NCI-H2107 (cell line): ENCODE measurements around the gene MLIP.
"Not testable (repeated sequence)": the region's sequence is repeated elsewhere in the genome, so short reads cannot be mapped to it uniquely, and the experiment has no call there.

Experiments used
- DNase-seq: peaks from one replicate; lab custom pipeline; 2025; lab: John Stamatoyannopoulos, UW

The MLIP gene

DNA sequence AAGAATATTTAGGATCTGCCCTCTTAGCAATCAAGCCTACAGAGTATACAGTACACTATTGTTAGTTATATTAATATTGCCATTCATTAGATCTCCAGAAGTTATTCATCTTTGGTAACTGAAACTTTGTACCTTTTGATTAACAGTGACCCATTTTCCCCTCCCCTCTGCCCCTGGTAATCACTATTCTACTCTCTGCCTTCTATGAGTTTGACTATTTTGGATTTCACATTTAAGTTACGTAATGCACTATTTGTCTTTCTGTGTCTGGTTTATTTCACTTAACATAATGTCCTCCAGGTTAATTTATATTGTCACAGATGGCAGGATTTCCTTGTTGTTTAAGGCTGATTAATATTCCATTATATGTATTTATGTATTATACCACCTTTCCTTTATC is 111.0 kb downstream of the MLIP start:
- no peak for DNase-seq

DNA sequence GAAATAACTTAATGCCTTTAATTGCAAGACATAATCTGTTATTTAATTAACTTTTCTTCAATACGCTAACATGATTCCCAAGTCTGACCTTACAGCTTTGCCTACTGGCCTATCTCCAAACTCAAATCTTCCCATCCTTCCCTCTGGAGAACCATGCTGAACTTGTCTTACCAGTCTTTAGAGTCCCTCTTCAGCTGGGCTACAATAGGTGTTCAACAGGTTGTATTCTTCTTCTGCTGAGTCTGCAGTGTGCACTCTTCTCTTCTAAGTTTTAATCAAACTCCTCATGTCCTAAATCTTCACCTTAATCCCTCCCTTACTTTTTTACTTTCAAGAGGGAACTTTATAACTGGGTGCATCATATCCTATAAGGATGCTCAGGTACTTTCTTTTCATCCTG is 121.5 kb downstream of the MLIP start:
- DNase-seq, result no peak

DNA sequence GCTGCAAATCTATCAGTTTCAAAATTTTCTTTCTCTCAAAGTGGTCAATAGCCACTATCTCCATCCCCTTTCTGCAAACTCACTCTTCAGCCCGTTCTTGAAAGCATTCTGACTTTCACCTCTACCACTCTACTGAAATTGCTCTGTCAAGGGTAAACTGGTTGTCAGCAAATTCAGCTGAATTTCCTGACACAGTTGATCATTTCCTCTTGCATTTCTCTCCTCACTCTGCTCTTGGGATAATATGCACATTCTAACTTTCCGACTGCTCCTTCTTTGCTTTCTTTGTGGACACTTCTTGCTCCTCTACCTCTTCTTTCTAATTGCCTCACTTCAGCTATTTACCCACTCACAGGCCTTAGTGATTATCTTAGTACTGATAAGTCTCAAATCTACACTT is 123.3 kb downstream of the MLIP start:
- DNase-seq, result no peak

DNA sequence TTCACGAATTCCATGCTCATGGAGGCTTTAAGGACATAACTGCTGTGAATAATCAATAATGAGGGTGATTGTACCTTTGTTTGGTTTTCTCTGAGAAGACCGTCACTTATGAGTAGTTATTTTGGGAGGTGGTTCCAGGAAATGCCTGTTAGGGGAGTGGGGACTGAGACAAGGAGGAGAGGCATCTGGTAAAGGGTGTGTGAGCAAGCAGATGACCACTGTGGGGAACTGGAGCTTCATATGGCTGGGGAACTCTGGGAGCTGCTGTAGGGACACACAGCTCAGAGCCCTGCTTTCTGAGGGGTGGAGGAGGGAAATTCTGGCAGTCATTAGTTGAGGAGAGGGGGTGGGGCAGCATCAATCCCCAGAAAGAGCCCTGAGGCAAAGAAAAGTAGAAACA is 125.7 kb downstream of the MLIP start:
- no peak for DNase-seq

DNA sequence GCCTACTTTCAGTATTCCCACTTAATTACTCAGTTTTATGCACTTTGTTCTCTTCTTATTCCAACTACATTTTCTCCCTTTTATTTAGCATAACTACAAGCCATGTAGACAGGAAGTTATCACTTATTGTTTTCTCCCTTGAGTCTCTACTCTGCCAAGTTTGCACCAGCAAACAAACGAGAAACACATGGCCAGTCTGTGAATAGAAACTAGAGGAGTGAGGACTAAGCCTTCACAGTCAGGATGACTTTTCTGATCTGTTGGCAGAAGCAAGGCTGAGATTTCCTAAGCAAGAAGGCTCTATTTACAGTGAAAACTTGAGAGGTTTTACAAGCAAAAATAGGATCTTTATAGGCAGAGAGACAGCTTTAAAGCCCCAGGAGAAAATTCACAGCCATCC is 127.2 kb downstream of the MLIP start:
- no peak for DNase-seq

DNA sequence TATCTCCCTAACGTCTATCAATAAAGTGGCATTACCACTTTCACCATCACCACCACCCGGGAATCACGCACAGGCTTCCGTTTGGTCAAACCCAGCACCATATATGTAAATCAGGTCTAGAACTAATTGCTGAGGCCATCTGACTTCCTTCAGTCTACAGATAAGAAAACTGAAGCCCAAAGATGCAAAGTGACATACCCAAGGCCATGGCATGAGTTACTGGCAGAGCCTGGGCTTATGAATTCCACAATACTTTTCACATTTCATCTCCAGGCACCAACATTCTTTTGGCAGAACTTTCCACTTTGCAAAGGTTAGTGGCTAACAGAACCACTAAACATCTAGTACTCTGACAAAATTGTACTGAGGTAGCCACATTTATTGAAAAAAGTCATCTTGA is 132.5 kb downstream of the MLIP start:
- DNase-seq, result no peak

DNA sequence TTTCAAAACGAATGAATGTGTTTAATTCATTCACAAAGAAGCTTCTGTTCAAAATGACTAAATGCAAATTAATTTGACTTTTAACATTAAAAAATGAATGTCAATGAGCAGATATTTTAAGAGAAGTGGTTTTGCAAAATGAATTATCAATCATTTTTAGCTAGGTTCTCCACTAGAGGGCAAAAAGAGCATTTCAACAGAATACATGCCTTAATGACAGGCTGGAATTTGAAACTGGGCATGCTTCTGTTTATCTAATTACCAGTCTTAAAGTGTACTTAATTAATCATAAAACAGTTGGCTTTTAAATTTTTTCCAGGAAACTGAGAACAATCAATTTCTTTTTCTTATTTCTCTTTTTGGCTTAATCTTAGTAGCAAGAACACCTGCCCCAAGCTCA is 133.2 kb downstream of the MLIP start:
- DNase-seq, result no peak

DNA sequence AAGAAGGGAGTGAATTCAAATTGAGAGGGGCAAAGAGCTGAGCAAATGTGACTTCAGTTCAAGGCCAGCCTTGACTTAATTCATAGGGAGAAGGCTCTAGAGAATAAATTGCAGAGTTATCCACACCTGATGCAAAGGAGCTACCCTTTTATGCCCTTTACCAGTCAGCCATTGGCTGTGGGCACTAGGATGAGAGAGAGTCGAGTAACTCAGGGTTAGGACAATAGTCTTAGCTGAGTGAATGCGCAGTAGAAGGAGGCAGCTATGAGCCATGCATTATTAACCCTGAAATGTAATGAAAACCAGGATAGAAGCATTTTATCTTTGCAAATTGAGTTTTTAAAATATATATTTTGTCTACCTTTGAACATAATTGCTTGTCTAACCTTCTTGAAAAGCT is 134.0 kb downstream of the MLIP start:
- no peak for DNase-seq

DNA sequence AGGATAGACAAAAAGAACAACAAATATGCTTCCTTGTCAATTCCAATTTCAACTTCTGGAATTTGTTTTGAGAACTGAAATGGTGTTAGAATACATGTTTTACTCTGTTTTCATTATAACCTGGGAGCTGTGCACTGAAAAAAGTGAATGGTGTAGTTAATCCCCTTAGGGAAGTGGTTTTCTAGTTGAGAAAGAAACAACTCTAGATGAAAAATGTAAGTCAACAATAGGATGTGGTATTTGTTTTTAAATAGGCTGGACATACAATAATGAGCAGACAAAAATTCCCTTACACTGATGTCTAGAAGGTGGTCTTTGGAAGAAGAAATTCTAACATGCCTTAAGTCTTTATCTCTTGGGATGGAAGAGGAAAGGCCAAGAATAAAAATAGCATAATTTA is 137.1 kb downstream of the MLIP start:
- no peak for DNase-seq

DNA sequence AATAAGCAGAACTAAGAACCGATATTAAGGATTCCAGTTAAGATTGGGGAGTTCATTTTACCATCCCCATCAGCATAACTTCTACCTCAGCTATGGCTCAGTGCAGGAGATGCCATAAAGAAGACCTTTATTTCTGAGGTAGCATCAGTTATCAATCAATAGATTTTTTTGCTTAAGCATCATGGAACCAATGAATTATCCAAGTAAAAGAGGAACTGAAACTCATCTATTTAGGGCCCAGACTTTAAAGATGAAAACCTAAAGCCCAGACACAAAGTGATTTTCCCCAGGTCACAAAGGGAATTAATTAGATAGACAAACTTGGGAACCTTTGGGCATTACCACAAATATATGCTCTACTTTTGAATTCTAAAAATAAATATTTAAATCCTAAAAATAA is 137.8 kb downstream of the MLIP start:
- no peak for DNase-seq

DNA sequence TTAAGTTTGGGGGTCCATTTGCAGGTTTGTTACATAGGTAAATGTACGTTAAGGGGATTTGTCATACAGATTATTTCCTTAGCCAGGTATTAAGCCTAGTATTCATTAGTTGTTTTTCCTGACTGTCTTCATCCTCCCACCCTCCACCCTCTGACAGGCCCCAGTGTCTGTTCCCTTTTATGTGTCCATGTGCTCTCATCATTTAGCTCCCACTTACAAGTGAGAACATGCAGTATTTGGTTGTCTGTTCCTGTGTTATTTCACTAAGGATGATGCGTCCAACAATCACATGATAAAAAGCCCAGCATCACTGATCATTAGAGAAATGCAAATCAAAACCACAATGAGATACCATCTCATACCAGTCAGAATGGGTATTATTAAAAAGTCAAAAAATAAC is 138.6 kb downstream of the MLIP start:
- not testable (repeated sequence) for DNase-seq

DNA sequence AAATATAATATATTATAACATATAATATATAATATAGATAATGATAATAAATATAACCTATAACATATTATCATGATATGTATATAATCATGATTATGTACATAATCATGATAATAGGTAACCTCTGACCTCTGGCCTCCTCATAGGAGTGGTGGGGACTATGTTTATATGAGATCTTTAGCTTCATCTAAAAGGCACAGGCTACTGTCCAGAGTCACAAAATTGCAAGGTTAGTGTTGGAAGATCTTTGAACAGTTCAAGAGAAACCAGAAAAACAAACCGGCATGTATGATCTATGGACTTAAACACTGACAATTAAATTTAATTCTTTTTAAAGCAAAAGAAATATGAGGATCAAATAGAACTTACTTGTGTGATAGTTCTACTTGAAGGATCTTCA is 141.3 kb downstream of the MLIP start:
- DNase-seq, result no peak

DNA sequence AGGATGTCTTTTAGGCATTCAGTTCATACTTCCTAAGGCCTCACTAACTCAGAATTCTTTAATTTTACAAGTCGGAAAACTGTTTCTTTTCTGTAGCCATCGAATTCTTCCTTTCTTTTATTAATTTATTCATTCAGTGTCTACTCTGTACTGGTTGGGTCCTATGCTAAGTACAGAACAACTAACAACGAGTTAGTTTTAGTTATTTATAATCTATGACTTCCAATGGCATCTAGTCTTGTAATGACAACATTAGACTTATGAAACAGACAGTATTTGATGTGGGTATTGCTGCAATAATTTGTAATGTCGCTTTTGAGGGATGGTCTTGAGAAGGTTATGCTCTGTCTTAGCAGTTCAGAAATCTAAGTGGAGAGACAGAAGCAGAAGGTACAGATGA is 141.7 kb downstream of the MLIP start:
- no peak for DNase-seq

DNA sequence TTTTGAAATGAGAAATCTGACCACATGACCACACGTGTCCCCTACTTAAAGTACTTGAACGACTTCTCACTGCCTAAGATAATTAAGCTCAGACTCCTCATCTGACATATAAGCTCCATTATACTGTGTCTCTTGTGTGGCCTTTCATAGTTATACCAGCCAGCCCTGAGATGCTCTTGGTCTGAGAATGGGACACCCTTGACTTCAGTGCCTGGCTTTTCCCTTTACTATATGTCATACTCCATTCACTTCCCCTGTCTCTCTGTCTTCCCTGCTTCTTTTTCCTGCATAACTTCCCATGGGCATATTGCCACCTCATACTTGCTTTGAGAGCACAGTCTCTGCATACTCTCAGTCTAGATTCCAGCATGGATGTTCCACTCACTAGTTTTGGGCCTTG is 143.6 kb downstream of the MLIP start:
- DNase-seq, result no peak

DNA sequence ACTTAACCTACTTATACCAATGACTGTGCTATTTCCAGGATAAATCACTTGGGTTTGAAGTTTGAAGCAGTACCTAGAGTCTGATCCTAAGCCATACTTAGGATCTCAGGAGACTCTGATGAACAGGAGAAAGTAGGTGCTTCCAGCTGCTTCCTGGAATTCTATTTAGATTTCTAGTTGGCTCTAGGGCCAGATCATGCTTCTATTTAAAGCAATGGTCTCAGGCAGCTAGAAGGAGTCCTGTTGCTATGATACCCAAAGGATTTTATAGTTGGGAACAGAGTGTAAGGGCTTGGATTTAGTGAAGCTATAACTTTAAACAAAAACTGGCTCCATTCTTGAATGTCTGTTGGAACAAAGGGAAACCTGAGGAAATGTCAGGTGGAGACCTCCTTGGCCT is 144.6 kb downstream of the MLIP start:
- DNase-seq, result no peak

DNA sequence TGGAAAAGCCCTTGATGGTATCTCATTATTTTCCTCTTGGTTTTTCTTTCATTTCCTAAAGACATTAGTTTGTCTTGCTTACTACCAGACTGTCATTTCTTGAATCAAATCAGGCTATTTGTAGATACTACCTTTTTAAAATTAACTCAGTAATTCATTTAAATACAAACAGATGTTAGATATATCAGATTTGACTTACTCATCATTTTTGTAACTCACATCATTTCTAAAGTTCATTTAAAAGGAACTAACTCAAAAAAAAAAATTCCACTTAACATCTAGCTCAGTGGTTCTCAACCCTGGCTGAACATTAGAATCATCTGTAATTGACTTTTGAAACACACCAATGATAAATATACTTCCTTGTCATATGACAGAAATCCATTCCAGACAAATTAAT is 148.8 kb downstream of the MLIP start:
- DNase-seq, result no peak

DNA sequence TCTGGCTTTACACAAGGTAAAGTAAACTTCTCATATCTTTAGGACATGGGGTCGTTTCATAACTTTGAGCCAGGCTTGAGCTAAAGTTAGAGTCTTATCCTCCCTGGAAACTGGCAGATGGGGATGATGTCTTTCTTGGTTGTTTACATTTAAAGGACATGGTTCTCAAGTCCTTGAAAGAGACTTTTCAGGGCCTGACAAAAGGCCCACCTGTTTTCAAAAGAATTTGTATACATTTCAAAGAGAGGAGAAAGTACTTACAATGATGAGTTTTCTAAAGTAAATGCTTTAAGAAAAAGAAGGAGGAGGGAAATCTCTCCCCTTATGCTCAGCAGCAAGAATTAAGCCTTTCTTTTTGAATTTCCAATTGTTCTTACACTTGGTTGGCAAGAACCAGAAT is 151.3 kb downstream of the MLIP start:
- DNase-seq, result no peak

DNA sequence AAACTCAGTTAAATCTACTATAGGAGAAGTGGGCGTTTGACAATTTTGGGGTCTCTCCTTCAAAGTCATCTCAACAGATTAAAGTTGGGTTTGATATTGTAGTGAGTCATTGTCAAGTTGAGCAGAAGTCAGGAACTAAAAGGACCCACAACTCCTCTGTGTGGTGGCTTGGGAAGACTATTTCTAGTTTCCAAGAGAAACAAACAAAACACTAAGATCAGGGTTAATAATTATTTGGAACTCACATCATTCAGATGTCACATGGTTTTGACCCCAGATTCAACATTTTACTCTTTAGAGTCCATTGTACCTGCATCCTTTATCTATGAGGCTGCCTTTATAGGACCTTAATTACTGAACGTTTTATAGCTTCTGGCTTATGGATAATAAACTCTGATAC is 151.7 kb downstream of the MLIP start:
- no peak for DNase-seq

DNA sequence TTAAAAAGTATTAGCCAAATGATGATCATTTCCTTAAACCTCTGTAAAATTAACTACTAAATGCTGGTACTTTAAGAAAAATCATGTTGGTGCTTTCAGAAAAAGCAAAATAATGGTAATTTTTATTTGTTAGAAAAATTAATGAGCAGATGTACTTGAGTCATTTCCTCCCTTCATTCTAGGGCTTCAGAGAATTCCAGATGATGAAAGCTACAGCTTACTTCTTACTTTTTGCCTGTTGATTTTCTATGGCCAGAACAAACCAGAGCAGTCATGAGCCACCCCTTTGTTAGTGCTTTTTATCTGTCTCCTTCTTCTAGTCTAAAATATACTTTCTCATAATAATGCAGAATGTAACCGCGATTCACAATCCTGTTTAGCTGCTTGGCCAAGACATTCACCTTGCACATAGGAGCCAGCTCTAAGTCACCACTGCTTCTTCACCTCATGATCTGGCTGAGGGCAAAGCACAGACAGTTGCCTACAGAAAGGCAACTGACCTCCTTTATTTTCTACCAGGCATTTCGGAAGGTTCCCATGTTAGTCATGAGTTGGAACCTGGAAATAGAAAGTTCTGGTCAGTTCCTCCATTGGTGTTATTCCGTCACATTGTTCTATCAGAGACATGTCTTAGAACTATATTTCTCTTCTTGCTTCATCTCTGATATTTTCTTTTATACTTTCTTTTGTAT is 153.5 kb downstream of the MLIP start:
- no peak for DNase-seq

DNA sequence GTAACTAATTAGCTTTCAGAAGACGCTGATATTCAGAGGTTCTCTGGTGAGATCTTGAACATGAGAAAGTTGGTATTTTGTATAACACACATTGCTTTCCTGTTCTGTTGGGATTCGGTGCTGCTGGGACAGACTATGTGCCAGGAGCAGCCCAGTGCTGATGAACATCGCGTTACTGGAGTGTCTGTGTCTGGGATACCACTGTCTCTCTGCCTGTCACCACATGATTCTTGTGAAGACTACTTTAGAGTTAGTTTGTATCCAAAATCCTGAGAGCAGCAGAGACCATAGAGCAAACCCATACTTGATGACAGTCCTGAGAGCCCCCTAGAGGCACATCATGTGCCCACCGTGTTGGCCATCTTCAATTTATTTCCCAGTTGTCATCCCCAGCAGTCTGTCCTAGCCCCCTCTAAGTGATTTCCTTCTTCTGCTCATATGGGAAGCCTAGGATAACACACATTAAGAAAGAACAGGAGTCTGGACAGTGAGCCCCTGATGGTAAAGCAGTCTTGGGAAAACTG is 155.2 kb downstream of the MLIP start:
- no peak for DNase-seq

DNA sequence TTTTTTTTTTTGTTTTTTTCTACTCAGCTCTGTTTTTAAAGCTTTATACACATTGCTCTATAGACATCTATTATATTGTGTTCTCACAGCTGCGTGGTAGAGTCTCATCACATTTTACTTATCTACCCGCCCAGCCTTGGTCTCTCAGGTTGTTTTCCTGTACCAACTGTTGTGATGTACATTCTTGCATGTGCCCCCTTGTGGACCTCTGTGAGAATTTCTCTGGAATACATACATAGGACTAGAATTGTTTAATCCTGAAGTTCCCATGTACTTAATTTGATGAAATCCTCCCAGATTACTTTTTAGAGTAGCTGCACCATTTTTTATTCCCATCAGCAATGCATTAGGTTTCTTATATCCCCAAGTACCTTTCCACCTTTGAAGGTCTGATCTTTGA is 156.6 kb downstream of the MLIP start:
- no peak for DNase-seq

DNA sequence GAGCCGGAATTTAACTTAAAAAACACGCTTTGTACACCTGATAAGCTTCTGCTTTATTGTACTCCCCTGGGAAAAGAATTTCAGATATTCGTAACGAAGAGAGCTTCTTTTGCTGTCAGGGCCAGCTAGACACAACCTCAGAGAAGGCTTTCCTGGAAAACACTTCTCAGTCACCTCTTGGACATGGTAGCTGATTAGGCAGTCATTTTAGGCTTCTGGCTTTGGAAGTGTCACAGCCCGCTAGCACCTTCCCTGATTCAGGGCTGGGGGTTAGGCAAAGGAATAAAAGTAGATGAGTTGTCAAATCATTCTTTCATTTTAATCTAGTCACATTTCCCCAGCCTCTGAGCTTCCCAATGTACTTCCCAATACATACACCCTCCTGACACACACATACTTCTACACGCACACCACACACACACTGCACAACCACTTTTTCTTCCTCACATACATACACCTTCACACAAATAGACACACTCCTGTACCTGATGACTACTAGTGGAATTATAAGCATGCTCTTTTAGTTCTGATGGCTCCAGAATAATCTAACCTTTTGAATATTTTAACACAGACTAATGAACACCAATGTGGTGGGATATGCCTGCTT is 162.1 kb downstream of the MLIP start:
- DNase-seq, result no peak

DNA sequence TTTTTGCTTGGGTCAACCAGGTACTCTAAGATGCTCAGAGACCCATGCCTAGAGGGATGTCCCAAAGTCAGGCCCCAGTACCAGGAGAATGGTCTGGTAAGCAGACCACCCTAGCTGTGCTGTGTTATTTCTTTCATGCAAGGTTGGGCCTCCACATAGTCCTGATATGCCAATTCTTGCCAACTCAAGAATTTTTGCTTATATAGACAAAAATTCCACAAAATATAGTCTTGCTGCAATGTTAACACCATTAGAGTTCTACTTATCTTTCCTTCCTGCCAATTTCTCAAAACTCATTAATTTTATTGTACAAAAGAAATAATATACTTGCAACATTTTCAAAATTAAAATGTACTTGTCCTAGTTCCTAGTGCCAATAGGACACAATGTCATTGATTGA is 163.1 kb downstream of the MLIP start:
- DNase-seq, result no peak

DNA sequence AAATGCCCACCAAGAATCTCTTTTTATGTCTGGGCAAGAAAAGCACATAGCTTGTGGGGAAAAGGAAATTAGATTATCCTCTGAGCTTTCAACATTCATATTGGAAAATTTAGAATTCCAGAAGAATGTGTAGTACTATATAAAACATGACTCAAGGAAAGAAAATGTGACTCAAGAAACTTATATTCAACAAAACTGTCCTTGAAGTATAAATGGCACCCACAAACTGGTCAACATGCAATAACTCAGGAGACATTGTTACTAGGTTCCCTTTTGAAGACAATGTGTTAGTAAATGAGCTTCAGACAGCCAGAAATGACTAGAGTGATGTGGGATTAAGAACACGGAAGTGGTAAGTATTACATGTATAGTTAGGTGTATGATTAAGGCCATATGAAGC is 170.9 kb downstream of the MLIP start:
- DNase-seq, result no peak
